OCI-LY3 (cell line): ENCODE results near the gene IFITM1.
"Not testable (repeated sequence)": the region's sequence is repeated elsewhere in the genome, so short reads cannot be mapped to it uniquely, and the experiment has no call there.

Experiments
- H2AFZ ChIP-seq: fragments of 200-600, 300-600 bp; shearing (Covaris generic); 2 replicates; pipeline ENCODE4 v1.6.0; 2014; ENCODE audit warnings: antibody characterized with exemption, low read depth, low read length
- H3K27ac ChIP-seq: fragments of 200-600, 300-600 bp; sonication (generic); 2 replicates; pipeline ENCODE4 v1.5.1; 2014; ENCODE audit warnings: mild to moderate bottlenecking, low read length, moderate library complexity, mixed read lengths
- H3K27me3 ChIP-seq: fragments of 200-600, 300-600 bp; sonication (generic); 2 replicates; pipeline ENCODE4 v1.6.1; 2014; ENCODE audit warnings: low read depth, low read length, mixed read lengths
- H3K36me3 ChIP-seq: fragments of 200-600, 300-600 bp; sonication (generic); replicated peaks from 2 replicates; pipeline ENCODE3; 2014; ENCODE audit warnings: low read depth, low read length, mixed read lengths
- H3K4me1 ChIP-seq: fragments of 300-600, 200-600 bp; sonication (generic); 2 replicates; pipeline ENCODE4 v1.6.1; 2014; ENCODE audit warnings: low read length, mixed read lengths
- H3K4me2 ChIP-seq: fragments of 200-600, 300-600 bp; sonication (generic); 2 replicates; pipeline ENCODE4 v1.6.1; 2014; ENCODE audit warnings: low read length, mixed read lengths
- H3K4me3 ChIP-seq: fragments of 300-600, 200-600 bp; sonication (generic); 2 replicates; pipeline ENCODE4 v1.5.1; 2014; ENCODE audit warnings: antibody characterized with exemption, mild to moderate bottlenecking, low read length, moderate library complexity
- H3K79me2 ChIP-seq: fragments of 300-600, 200-600 bp; shearing (Covaris generic); 2 replicates; pipeline ENCODE4 v1.6.1; 2014; ENCODE audit warnings: mild to moderate bottlenecking, low read length, mixed read lengths
- H3K9ac ChIP-seq: fragments of 300-600, 200-600 bp; shearing (Covaris generic); 2 replicates; pipeline ENCODE4 v1.6.0; 2014; ENCODE audit warnings: mild to moderate bottlenecking, low read length, moderate library complexity
- H3K9me3 ChIP-seq: fragments of 200-600, 300-600 bp; shearing (Covaris generic); 2 replicates; pipeline ENCODE4 v1.6.1; 2014; ENCODE audit warnings: low read length, mixed read lengths; ENCODE audit not compliant: insufficient read depth
- H4K20me1 ChIP-seq: fragments of 200-600, 300-600 bp; sonication (generic); 2 replicates; pipeline ENCODE4 v1.6.1; 2016; ENCODE audit warnings: low read length, mixed read lengths; ENCODE audit not compliant: insufficient read depth
- CTCF ChIP-seq: fragments of 200-600, 300-600 bp; sonication (generic); IDR thresholded peaks from 2 replicates; pipeline ENCODE4 v1.5.1; 2014; ENCODE audit warnings: antibody characterized with exemption, low read length, low read depth
- EZH2phosphoT487 ChIP-seq: fragments of 200-600 bp; shearing (Covaris generic); IDR thresholded peaks from 2 replicates; pipeline ENCODE4 v1.6.1; 2018; ENCODE audit warnings: antibody characterized with exemption, mixed run types, low read depth

IFITM1 gene

GRCh38 chr11:318405-319120, 4.7 kb downstream of the IFITM1 start:
- peak overlapping the region; percentile 58 for H3K4me2 ChIP-seq

GRCh38 chr11:319121-319887, 5.5 kb downstream of the IFITM1 start:
- H3K9ac ChIP-seq, result peak overlapping the region; percentile 54; the same call in 1 of the 2 replicates
- not testable (repeated sequence) for H3K27ac ChIP-seq, H2AFZ ChIP-seq, H3K9me3 ChIP-seq, H3K4me1 ChIP-seq, H3K27me3 ChIP-seq, H4K20me1 ChIP-seq, H3K36me3 ChIP-seq, H3K79me2 ChIP-seq
- peak overlapping the region; percentile 60 for H3K4me3 ChIP-seq
- peak overlapping the region; percentile 58 for H3K4me2 ChIP-seq

More at GRCh38 chr11:318405-319120, 4.7 kb downstream of the IFITM1 start:
- not testable (repeated sequence) for H3K79me2 ChIP-seq, H3K27me3 ChIP-seq, H2AFZ ChIP-seq, H3K36me3 ChIP-seq, H3K4me1 ChIP-seq, H3K9me3 ChIP-seq, H4K20me1 ChIP-seq, H3K27ac ChIP-seq
- Histone ChIP-seq H3K9ac (peak overlapping the region; percentile 54; the same call in 1 of the 2 replicates), H3K4me3 (peak overlapping the region; percentile 60)

- H3K4me3 ChIP-seq, H3K27me3 ChIP-seq, H3K36me3 ChIP-seq, H2AFZ ChIP-seq, H3K9me3 ChIP-seq, H3K9ac ChIP-seq, H3K27ac ChIP-seq, H3K79me2 ChIP-seq, H4K20me1 ChIP-seq, H3K4me1 ChIP-seq, H3K4me2 ChIP-seq: not testable (repeated sequence)
Observed at GRCh38 chr11:319888-320273, 6.0 kb downstream of the IFITM1 start.

- no peaks in the 10 kb centered on the region for H3K9me3 ChIP-seq
- H3K36me3 ChIP-seq, result no peaks in the 10 kb centered on the region
- H4K20me1 ChIP-seq, result no peaks in the 10 kb centered on the region
- H3K9ac ChIP-seq, result no peak overlapping the region
- H3K4me2 ChIP-seq, result no peak overlapping the region
- TF ChIP-seq EZH2phosphoT487 (no peak), CTCF (no peak)
- peaks cover 29% of the 10 kb centered on the region for H3K4me1 ChIP-seq
- no peaks in the 10 kb centered on the region for H3K27me3 ChIP-seq
- no peak overlapping the region for H3K4me3 ChIP-seq
- no peaks in the 10 kb centered on the region for H3K79me2 ChIP-seq
- no peak overlapping the region for H2AFZ ChIP-seq
- H3K27ac ChIP-seq, result no peak overlapping the region
Observed at GRCh38 chr11:324156-324555, 10.3 kb downstream of the IFITM1 start.

- not testable (repeated sequence) for H3K4me3 ChIP-seq, H3K27ac ChIP-seq, H3K36me3 ChIP-seq, H3K9ac ChIP-seq, H3K9me3 ChIP-seq, H3K27me3 ChIP-seq, H3K79me2 ChIP-seq, H2AFZ ChIP-seq, H4K20me1 ChIP-seq, H3K4me2 ChIP-seq
- peaks cover 36% of the 10 kb centered on the region for H3K4me1 ChIP-seq
Observed at GRCh38 chr11:324593-325517, 11.0 kb downstream of the IFITM1 start.
